GM23338 (cell line): Measurements from ENCODE around the gene LPAR1. TPM values are rescaled to one million over a fixed set of nuclear protein-coding genes. Genes with fewer than 3 reads are reported as not detected.

Source experiments
- ATAC-seq: fragments of 200-7000 bp; cut with Tn5 transposase; 3 replicates; pipeline ENCODE4 v1.9.1; 2020
- DNase-seq: peaks from one replicate; pipeline ENCODE4 v3.0.0-alpha.2; 2015; ENCODE audit warnings: low spot score
- H2AFZ ChIP-seq: fragments of 200-600 bp; sonication (generic); 2 replicates; pipeline ENCODE4 v1.8.0; 2016; ENCODE audit warnings: antibody characterized with exemption, mild to moderate bottlenecking, moderate library complexity
- H3F3A ChIP-seq: fragments of 200-600 bp; sonication (generic); replicated peaks from 2 replicates; pipeline ENCODE4 v1.8.0; 2017; ENCODE audit warnings: antibody characterized with exemption, mixed run types, low read depth
- H3K27ac ChIP-seq: fragments of 200-600 bp; sonication (generic); 2 replicates; pipeline ENCODE4 v1.6.1; 2016; ENCODE audit warnings: low read depth
- H3K27me3 ChIP-seq: fragments of 200-600 bp; sonication (generic); 2 replicates; pipeline ENCODE4 v1.8.0; 2016; ENCODE audit warnings: mild to moderate bottlenecking, mixed run types, moderate library complexity; ENCODE audit not compliant: insufficient read depth
- H3K36me3 ChIP-seq: fragments of 200-600 bp; sonication (generic); 2 replicates; pipeline ENCODE4 v1.8.0; 2016; ENCODE audit warnings: mild to moderate bottlenecking; ENCODE audit not compliant: insufficient read depth
- H3K4me1 ChIP-seq: fragments of 200-600 bp; sonication (generic); 2 replicates; pipeline ENCODE4 v1.8.0; 2016; ENCODE audit warnings: mild to moderate bottlenecking, moderate library complexity; ENCODE audit not compliant: insufficient read depth
- H3K4me2 ChIP-seq: fragments of 200-600 bp; sonication (generic); 2 replicates; pipeline ENCODE4 v1.7.1; 2017; ENCODE audit warnings: mixed run types
- H3K4me3 ChIP-seq: fragments of 200-600 bp; sonication (generic); 2 replicates; pipeline ENCODE4 v1.6.1; 2016; ENCODE audit warnings: mixed run types
- H3K79me2 ChIP-seq: fragments of 200-600 bp; sonication (generic); replicated peaks from 2 replicates; pipeline ENCODE4 v1.8.0; 2017; ENCODE audit warnings: mild to moderate bottlenecking; ENCODE audit not compliant: insufficient read depth
- H3K9me2 ChIP-seq: fragments of 200-600 bp; sonication (generic); 2 replicates; pipeline ENCODE4 v1.8.0; 2017; ENCODE audit not compliant: insufficient read depth
- H4K20me1 ChIP-seq: fragments of 200-600 bp; sonication (generic); replicated peaks from 2 replicates; pipeline ENCODE4 v1.8.0; 2017; ENCODE audit warnings: mild to moderate bottlenecking; ENCODE audit not compliant: insufficient read depth
- H3K27ac Mint-ChIP-seq: 2 replicates; pipeline ENCODE4 v1.8.0; 2020; ENCODE audit warnings: inconsistent platforms, mild to moderate bottlenecking, moderate library complexity, mixed read lengths
- H3K27me3 Mint-ChIP-seq: 3 replicates; pipeline ENCODE4 v1.8.0; 2022; ENCODE audit warnings: low read depth, mild to moderate bottlenecking, moderate library complexity, mixed read lengths, inconsistent platforms; ENCODE audit not compliant: insufficient read depth, poor library complexity
- H3K36me3 Mint-ChIP-seq: 3 replicates; pipeline ENCODE4 v1.8.0; 2021; ENCODE audit warnings: low read depth, mild to moderate bottlenecking, inconsistent platforms, moderate library complexity, mixed read lengths
- H3K4me1 Mint-ChIP-seq: 3 replicates; pipeline ENCODE4 v1.8.0; 2020; ENCODE audit warnings: mild to moderate bottlenecking, inconsistent platforms, mixed read lengths
- H3K4me3 Mint-ChIP-seq: 3 replicates; pipeline ENCODE4 v1.8.0; 2021; ENCODE audit warnings: moderate library complexity, mild to moderate bottlenecking, inconsistent platforms, mixed read lengths
- H3K9me3 Mint-ChIP-seq: 3 replicates; pipeline ENCODE4 v1.8.0; 2020; ENCODE audit warnings: moderate library complexity, mild to moderate bottlenecking, inconsistent platforms, mixed read lengths
- CREB1 ChIP-seq: fragments of 250-450 bp; sonication (Bioruptor Pico); IDR thresholded peaks from 2 replicates; pipeline ENCODE4 v1.5.0; 2020; ENCODE audit warnings: low read depth, mild to moderate bottlenecking, moderate library complexity
- CTCF ChIP-seq, 2 experiments: fragments of 200-600 bp in 1 of 2; sonication (generic) in 1 of 2; conservative IDR thresholded peaks; 2 replicates each; pipeline versions ENCODE4 v1.5.1 to v1.6.1; 2016 to 2017; ENCODE audit warnings: antibody characterized with exemption in 2 of 2, low read depth in 2 of 2, mild to moderate bottlenecking in 2 of 2, moderate library complexity in 1 of 2
- ETS1 ChIP-seq: IDR thresholded peaks from 2 replicates; pipeline ENCODE4 v1.6.1; 2016; ENCODE audit warnings: antibody characterized with exemption
- EZH2 ChIP-seq: fragments of 200-600 bp; sonication (generic); IDR thresholded peaks from one replicate; pipeline ENCODE4 v1.8.0; 2017; ENCODE audit warnings: antibody characterized with exemption, mild to moderate bottlenecking, low read depth; ENCODE audit not compliant: unreplicated experiment
- EZH2phosphoT487 ChIP-seq: fragments of 200-600 bp; sonication (generic); IDR thresholded peaks from one replicate; pipeline ENCODE4 v1.8.1; 2018; ENCODE audit warnings: antibody characterized with exemption; ENCODE audit not compliant: unreplicated experiment
- JUNB ChIP-seq: IDR thresholded peaks from one replicate; pipeline ENCODE4 v1.6.1; 2016; ENCODE audit warnings: antibody characterized with exemption; ENCODE audit not compliant: unreplicated experiment
- NANOG ChIP-seq: IDR thresholded peaks from 2 replicates; pipeline ENCODE4 v1.6.1; 2016; ENCODE audit warnings: antibody characterized with exemption, borderline replicate concordance
- POLR2AphosphoS5 ChIP-seq: IDR thresholded peaks from 2 replicates; pipeline ENCODE4 v1.6.1; 2016; ENCODE audit warnings: antibody characterized with exemption, low read depth
- REST ChIP-seq: IDR thresholded peaks from one replicate; pipeline ENCODE4 v1.6.1; 2018; ENCODE audit warnings: antibody characterized with exemption; ENCODE audit not compliant: unreplicated experiment
- STAT1 ChIP-seq: IDR thresholded peaks from one replicate; pipeline ENCODE4 v1.6.1; 2016; ENCODE audit warnings: antibody characterized with exemption; ENCODE audit not compliant: unreplicated experiment
- ZNF114 ChIP-seq: fragments of 250-450 bp; sonication (Bioruptor Pico); IDR thresholded peaks from 2 replicates; pipeline ENCODE4 v1.5.0; 2020; ENCODE audit warnings: mild to moderate bottlenecking, moderate library complexity
- ZNF331 ChIP-seq: fragments of 250-450 bp; sonication (Bioruptor Pico); IDR thresholded peaks from 2 replicates; pipeline ENCODE4 v1.5.0; 2020; ENCODE audit warnings: low read depth, mild to moderate bottlenecking, moderate library complexity
- ZNF462 ChIP-seq: fragments of 250-450 bp; sonication (Bioruptor Pico); IDR thresholded peaks from 2 replicates; pipeline ENCODE4 v1.5.0; 2020; ENCODE audit warnings: mild to moderate bottlenecking, moderate library complexity
- polyA plus RNA-seq: library from polyadenylated mRNA; unstranded; fragments of >200 nt; fragmentation: Nextera tagmentation; extraction: Ambion mirVana; gene quantifications from 2 replicates; pipeline ENCODE4 v1.2.1, GENCODE V29; 2016
- total RNA-seq: library from RNA; depleted of rRNA; stranded (reverse); fragments of >200 nt; shearing (Covaris generic); gene quantifications from 2 replicates; pipeline ENCODE4 v1.2.3, GENCODE V29; 2014

The LPAR1 gene
- total and polyA plus RNA-seq, 2 experiments from 2014 or later = 1.0 to 3.8 TPM

GRCh38 chr9:111013707-111014106 lies 24.6 kb downstream of the LPAR1 start:
- Mint-ChIP-seq H3K27ac (no peak overlapping the region), H3K27me3 (no peaks in the 10 kb centered on the region), H3K4me3 (no peak overlapping the region), H3K36me3 (no peaks in the 10 kb centered on the region), H3K4me1 (no peaks in the 10 kb centered on the region), H3K9me3 (no peaks in the 10 kb centered on the region)
- H3K9me2 ChIP-seq = peaks cover 10% of the 10 kb centered on the region; the same call in 1 of the 2 replicates
- TF ChIP-seq ZNF114 (CRISPR knock-in tag) (no peak), ZNF331 (no peak), CREB1 (CRISPR knock-in tag) (no peak), ZNF462 (CRISPR knock-in tag) (no peak), STAT1 (no peak), EZH2 (no peak), JUNB (no peak), EZH2phosphoT487 (no peak), POLR2AphosphoS5 (no peak), CTCF (conservative IDR thresholded peaks at IDR 0.05; ENCODE audit: low read depth in 2 of 2) (no peak), ETS1 (no peak), NANOG (no peak), REST (no peak)
- no peak overlapping the region for H2AFZ ChIP-seq
- no peak overlapping the region for H3K27ac ChIP-seq
- no peaks in the 10 kb centered on the region for H3K36me3 ChIP-seq
- H3K4me1 ChIP-seq = no peaks in the 10 kb centered on the region
- no peaks in the 10 kb centered on the region for H3K79me2 ChIP-seq
- H3F3A ChIP-seq = no peaks in the 10 kb centered on the region
- ATAC-seq (no peak), DNase-seq (no peak)
- H3K27me3 ChIP-seq = no peaks in the 10 kb centered on the region
- H3K4me3 ChIP-seq = no peak overlapping the region
- H4K20me1 ChIP-seq = no peaks in the 10 kb centered on the region
- H3K4me2 ChIP-seq = no peak overlapping the region
